ENCODE results near the gene MTARC2. TPM values are rescaled to one million over a fixed set of nuclear protein-coding genes. Genes with fewer than 3 reads are reported as not detected.

The MTARC2 gene
- total RNA-seq, 1 donor from 2014 or later = 56.6 TPM

- Histone ChIP-seq H3K4me3 (no peak overlapping the region), H3K27ac (no peak overlapping the region), H3K9me3 (no peaks in the 10 kb centered on the region), H3K27me3 (ENCODE audit: low read depth) (no peaks in the 10 kb centered on the region), H3K36me3 (peaks cover 60% of the 10 kb centered on the region), H3K4me1 (peaks cover 6% of the 10 kb centered on the region)
- ATAC-seq (no peak), DNase-seq (no peak)
- intact Hi-C loops (cut with DNase I) = no loop called here
- no peak for TF ChIP-seq CTCF (IDR thresholded peaks at IDR 0.05)
Observed at GRCh38 chr1:220759147-220759546, 11.0 kb downstream of the MTARC2 start.

GRCh38 chr1:220761688-220762427 lies 13.7 kb downstream of the MTARC2 start:
- H3K27ac ChIP-seq = no peak overlapping the region
- intact Hi-C loops (cut with DNase I) = no loop called here
- TF ChIP-seq CTCF (IDR thresholded peaks at IDR 0.05) = no peak

GRCh38 chr1:220764757-220765156 lies 16.6 kb downstream of the MTARC2 start:
- peaks cover 45% of the 10 kb centered on the region for H3K36me3 ChIP-seq
- H3K27ac ChIP-seq = no peak overlapping the region
- no peak for TF ChIP-seq CTCF (IDR thresholded peaks at IDR 0.05)
- no peaks in the 10 kb centered on the region for H3K9me3 ChIP-seq
- H3K4me3 ChIP-seq = no peak overlapping the region
- intact Hi-C loops (cut with DNase I) = no loop called here
- H3K27me3 ChIP-seq (ENCODE audit: low read depth) = no peaks in the 10 kb centered on the region
- ATAC-seq (no peak), DNase-seq (no peak)
- peaks cover 27% of the 10 kb centered on the region for H3K4me1 ChIP-seq

More at GRCh38 chr1:220761688-220762427, 13.7 kb downstream of the MTARC2 start:
- Histone ChIP-seq H3K4me3 (no peak overlapping the region), H3K36me3 (peaks cover 42% of the 10 kb centered on the region), H3K4me1 (peaks cover 3% of the 10 kb centered on the region), H3K27me3 (ENCODE audit: low read depth) (no peaks in the 10 kb centered on the region), H3K9me3 (no peaks in the 10 kb centered on the region)
- DNase-seq (no peak), ATAC-seq (no peak)

- Histone ChIP-seq H3K27me3 (ENCODE audit: low read depth) (no peaks in the 10 kb centered on the region), H3K4me3 (no peak overlapping the region), H3K9me3 (no peaks in the 10 kb centered on the region), H3K27ac (peak overlapping the region; percentile 21), H3K4me1 (peaks cover 27% of the 10 kb centered on the region), H3K36me3 (peaks cover 61% of the 10 kb centered on the region)
- intact Hi-C loops (cut with DNase I) = no loop called here
- DNase-seq (no peak), ATAC-seq (peak; percentile 75 to 76)
- no peak for TF ChIP-seq CTCF (IDR thresholded peaks at IDR 0.05)
Observed at GRCh38 chr1:220767312-220768125, 19.4 kb downstream of the MTARC2 start.

- peak; percentile 17 for TF ChIP-seq CTCF (IDR thresholded peaks at IDR 0.05)
- Histone ChIP-seq H3K27me3 (ENCODE audit: low read depth) (no peaks in the 10 kb centered on the region), H3K27ac (peak overlapping the region; percentile 21), H3K9me3 (no peaks in the 10 kb centered on the region), H3K4me1 (peaks cover 27% of the 10 kb centered on the region), H3K36me3 (peaks cover 61% of the 10 kb centered on the region), H3K4me3 (no peak overlapping the region)
- DNase-seq (no peak), ATAC-seq (peak; percentile 54 to 80)
- intact Hi-C loops (cut with DNase I) = no loop called here
Observed at GRCh38 chr1:220768126-220768601, 20.0 kb downstream of the MTARC2 start.

Measured in lower lobe of right lung (tissue), 2 donors.